ENCODE results near the gene OST4. TPM values are rescaled to one million over a fixed set of nuclear protein-coding genes. Genes with fewer than 3 reads are reported as not detected.
"Not testable (repeated sequence)": the region's sequence is repeated elsewhere in the genome, so short reads cannot be mapped to it uniquely, and the experiment has no call there.

Gene OST4
- total RNA-seq, 1 donor from 2014 or later = 379 TPM

DNA sequence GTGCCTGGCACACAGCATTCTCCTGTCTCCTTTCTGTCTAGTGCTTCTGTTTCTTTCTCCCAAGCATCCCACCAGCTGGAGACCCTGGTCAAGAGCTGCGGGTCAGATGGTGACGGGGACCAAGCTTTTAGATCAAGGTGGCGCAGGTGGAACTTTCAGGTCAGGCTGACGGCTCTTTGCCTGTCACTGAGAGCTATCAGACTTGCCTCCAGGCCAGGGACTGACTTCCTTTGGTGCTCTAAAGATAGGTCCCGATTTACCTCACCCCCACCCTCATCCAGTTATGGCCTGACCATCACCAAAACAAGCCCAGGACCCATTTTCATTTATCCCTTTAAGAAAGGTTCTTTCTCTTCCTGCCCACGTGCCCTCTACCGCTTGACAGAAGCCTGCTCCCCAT is 5.8 kb upstream of the OST4 start:
- TF ChIP-seq, protein P1, sequence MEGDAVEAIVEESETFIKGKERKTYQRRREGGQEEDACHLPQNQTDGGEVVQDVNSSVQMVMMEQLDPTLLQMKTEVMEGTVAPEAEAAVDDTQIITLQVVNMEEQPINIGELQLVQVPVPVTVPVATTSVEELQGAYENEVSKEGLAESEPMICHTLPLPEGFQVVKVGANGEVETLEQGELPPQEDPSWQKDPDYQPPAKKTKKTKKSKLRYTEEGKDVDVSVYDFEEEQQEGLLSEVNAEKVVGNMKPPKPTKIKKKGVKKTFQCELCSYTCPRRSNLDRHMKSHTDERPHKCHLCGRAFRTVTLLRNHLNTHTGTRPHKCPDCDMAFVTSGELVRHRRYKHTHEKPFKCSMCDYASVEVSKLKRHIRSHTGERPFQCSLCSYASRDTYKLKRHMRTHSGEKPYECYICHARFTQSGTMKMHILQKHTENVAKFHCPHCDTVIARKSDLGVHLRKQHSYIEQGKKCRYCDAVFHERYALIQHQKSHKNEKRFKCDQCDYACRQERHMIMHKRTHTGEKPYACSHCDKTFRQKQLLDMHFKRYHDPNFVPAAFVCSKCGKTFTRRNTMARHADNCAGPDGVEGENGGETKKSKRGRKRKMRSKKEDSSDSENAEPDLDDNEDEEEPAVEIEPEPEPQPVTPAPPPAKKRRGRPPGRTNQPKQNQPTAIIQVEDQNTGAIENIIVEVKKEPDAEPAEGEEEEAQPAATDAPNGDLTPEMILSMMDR (IDR thresholded peaks at IDR 0.05; ENCODE audit: unreplicated experiment) = no peak
- H3K4me3 Mint-ChIP-seq (ENCODE audit: unreplicated experiment) = no peak overlapping the region

DNA sequence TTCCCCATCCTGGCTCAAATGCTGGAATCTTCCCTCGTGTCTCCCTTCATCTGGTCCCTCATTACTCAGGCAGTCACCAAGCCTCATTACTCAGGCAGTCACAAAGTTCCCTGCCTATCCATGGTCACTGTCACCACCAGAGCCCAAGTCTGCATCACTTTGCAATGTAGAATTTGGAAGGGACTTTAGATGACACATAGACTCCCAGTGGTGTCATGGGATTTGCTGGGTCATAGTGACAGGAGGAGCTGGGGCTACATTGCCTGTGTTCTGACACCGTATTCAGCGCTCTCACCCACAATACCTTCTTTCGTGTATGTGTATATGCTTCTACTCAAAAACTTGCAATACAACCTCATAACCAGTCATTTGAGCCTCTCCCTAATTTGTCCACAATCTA is 4.9 kb upstream of the OST4 start:
- Mint-ChIP-seq H3K4me1 (ENCODE audit: unreplicated experiment) (peaks cover 35% of the 10 kb centered on the region), H3K4me3 (ENCODE audit: unreplicated experiment) (peak overlapping the region; percentile 29), H3K36me3 (ENCODE audit: low read depth, unreplicated experiment) (peaks cover 3% of the 10 kb centered on the region), H3K27me3 (ENCODE audit: unreplicated experiment) (peaks cover 20% of the 10 kb centered on the region), H3K9me3 (ENCODE audit: unreplicated experiment) (no peaks in the 10 kb centered on the region), H3K27ac (ENCODE audit: unreplicated experiment) (no peak overlapping the region)
- TF ChIP-seq, protein P1 (IDR thresholded peaks at IDR 0.05; ENCODE audit: unreplicated experiment) = no peak
- no peak for DNase-seq (ENCODE audit: low spot score)

More for the DNA sequence above, 5.8 kb upstream of the OST4 start:
- no peaks in the 10 kb centered on the region for H3K9me3 Mint-ChIP-seq (ENCODE audit: unreplicated experiment)
- no peak for DNase-seq (ENCODE audit: low spot score)
- peaks cover 39% of the 10 kb centered on the region for H3K4me1 Mint-ChIP-seq (ENCODE audit: unreplicated experiment)
- H3K27me3 Mint-ChIP-seq (ENCODE audit: unreplicated experiment) = peaks cover 20% of the 10 kb centered on the region
- H3K36me3 Mint-ChIP-seq (ENCODE audit: low read depth, unreplicated experiment) = peaks cover 3% of the 10 kb centered on the region
- H3K27ac Mint-ChIP-seq (ENCODE audit: unreplicated experiment) = no peak overlapping the region

DNA sequence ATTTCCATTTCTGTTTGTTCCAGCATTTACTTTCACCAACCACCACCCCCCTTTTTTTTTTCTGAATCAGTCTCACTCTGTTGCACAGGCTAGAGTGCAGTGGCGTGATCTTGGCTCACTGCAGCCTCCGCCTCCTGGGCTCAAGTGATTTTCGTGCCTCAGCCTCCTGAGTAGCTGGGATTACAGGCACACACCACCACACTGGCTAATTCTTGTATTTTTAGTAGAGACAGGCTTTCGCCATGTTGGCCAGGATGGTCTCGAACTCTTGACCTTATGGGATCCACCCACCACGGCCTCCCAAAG is 4.1 kb upstream of the OST4 start:
- not testable (repeated sequence) for H3K4me3 Mint-ChIP-seq (ENCODE audit: unreplicated experiment); H3K9me3 Mint-ChIP-seq (ENCODE audit: unreplicated experiment); DNase-seq (ENCODE audit: low spot score); H3K36me3 Mint-ChIP-seq (ENCODE audit: low read depth, unreplicated experiment)
- peaks cover 18% of the 10 kb centered on the region for H3K27me3 Mint-ChIP-seq (ENCODE audit: unreplicated experiment)
- H3K27ac Mint-ChIP-seq (ENCODE audit: unreplicated experiment) = peak overlapping the region; percentile 72
- H3K4me1 Mint-ChIP-seq (ENCODE audit: unreplicated experiment) = peaks cover 34% of the 10 kb centered on the region

DNA sequence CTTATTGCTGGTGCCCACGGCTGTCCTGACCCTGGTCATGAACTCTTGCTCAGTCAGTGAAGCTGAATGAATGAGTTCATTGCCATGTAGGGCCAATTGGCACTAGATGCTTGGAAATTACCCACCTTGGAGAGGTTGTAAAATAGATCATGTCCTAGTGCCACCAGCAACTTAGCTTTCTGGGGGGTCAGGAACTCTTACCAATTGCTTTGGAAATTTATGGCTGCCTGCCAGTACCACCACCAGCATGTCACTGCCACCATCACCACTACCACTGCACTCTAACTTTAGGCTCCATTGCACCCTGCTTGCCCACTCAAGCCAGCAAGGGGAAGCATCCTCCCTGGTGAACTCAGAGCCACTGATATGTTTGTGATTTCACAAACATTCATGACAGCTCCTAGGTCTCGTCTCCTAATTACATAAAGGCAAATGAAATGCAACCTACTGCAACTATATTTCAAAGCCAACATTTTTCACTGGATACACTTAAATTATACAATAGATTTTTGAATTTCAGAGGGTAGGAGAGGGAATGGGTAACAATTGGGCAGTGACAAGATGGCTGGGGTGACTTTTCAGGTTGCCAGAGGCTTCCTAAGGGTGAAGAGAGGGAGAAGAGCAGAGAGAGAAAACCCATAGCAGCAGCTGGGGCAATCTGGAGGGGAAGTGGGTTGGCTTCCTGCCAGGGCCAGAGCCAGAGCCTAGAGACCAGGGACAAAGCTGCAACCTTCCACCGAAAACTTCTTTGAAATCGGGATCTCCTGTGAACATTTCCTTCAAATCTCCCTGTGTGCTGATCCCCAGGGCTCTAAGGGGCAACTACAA is 3.5 kb upstream of the OST4 start:
- Mint-ChIP-seq H3K27me3 (ENCODE audit: unreplicated experiment) (peaks cover 15% of the 10 kb centered on the region), H3K4me1 (ENCODE audit: unreplicated experiment) (peaks cover 37% of the 10 kb centered on the region), H3K9me3 (ENCODE audit: unreplicated experiment) (no peaks in the 10 kb centered on the region), H3K36me3 (ENCODE audit: low read depth, unreplicated experiment) (peaks cover 4% of the 10 kb centered on the region), H3K27ac (ENCODE audit: unreplicated experiment) (peak overlapping the region; percentile 72), H3K4me3 (ENCODE audit: unreplicated experiment) (no peak overlapping the region)
- TF ChIP-seq, protein P1 (IDR thresholded peaks at IDR 0.05; ENCODE audit: unreplicated experiment) = no peak
- peak; percentile 44 for DNase-seq (ENCODE audit: low spot score)

DNA sequence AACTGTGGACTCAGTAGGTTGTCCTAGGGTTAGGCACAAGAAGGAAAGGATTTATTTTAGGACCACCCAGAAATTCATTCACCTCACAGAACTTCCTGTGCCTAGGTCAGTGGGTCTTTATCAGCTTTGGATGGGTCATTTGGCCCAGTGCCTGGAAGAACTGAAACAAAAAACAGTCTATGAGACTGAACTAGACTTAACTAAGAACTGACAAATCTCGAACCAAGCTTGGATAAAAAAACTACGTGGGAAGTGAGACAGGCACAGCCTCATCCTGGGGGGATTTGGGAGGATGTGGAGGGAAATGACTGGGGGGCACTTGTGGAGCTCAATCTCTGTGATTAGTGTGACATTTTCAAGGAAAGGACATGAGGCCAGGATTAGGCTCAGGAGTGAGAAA is 2.3 kb upstream of the OST4 start:
- Mint-ChIP-seq H3K36me3 (ENCODE audit: low read depth, unreplicated experiment) (peaks cover 15% of the 10 kb centered on the region), H3K27ac (ENCODE audit: unreplicated experiment) (peak overlapping the region; percentile 10), H3K27me3 (ENCODE audit: unreplicated experiment) (peaks cover 11% of the 10 kb centered on the region), H3K4me3 (ENCODE audit: unreplicated experiment) (peak overlapping the region; percentile 8), H3K9me3 (ENCODE audit: unreplicated experiment) (no peaks in the 10 kb centered on the region), H3K4me1 (ENCODE audit: unreplicated experiment) (peaks cover 47% of the 10 kb centered on the region)
- TF ChIP-seq, protein P1 (IDR thresholded peaks at IDR 0.05; ENCODE audit: unreplicated experiment) = no peak
- DNase-seq (ENCODE audit: low spot score) = no peak

All from endothelial cell (in vitro differentiated cells).